ENCODE results near the gene ERBB2. TPM values are rescaled to one million over a fixed set of nuclear protein-coding genes. Genes with fewer than 3 reads are reported as not detected.
A peak's percentile ranks its signal among the peaks of the same experiment; 100 is the strongest.

Gene ERBB2
- total and polyA plus RNA-seq, 2 experiments from 2014 or later = 46.2 to 196 TPM

GRCh38 chr17:39769974-39770587 is 70.2 kb downstream of the ERBB2 start:
- Mint-ChIP-seq H3K27me3 (ENCODE audit: insufficient read depth, low read depth, poor library complexity) (peaks cover 8% of the 10 kb centered on the region), H3K4me1 (peaks cover 8% of the 10 kb centered on the region), H3K9me3 (no peaks in the 10 kb centered on the region), H3K4me3 (no peak overlapping the region), H3K36me3 (ENCODE audit: low read depth) (no peaks in the 10 kb centered on the region), H3K27ac (no peak overlapping the region)
- no peak for DNase-seq (ENCODE audit: low spot score)
- no peak overlapping the region for H3K4me3 ChIP-seq
- no peaks in the 10 kb centered on the region for H3K27me3 ChIP-seq (ENCODE audit: insufficient read depth)
- no peak overlapping the region for H3K4me2 ChIP-seq
- no peak for ATAC-seq
- 0 out of 2 replicates have a peak overlapping the region, but pooled peaks have one; percentile 43 for H2AFZ ChIP-seq
- no peak overlapping the region for H3K27ac ChIP-seq (ENCODE audit: low read depth)
- H3K4me1 ChIP-seq (ENCODE audit: insufficient read depth) = no peaks in the 10 kb centered on the region
- H3K9me2 ChIP-seq (ENCODE audit: insufficient read depth) = no peaks in the 10 kb centered on the region
- H3K36me3 ChIP-seq (ENCODE audit: insufficient read depth) = no peaks in the 10 kb centered on the region
- no peaks in the 10 kb centered on the region for H3K79me2 ChIP-seq (replicated peaks; ENCODE audit: insufficient read depth)
- no peaks in the 10 kb centered on the region for H3F3A ChIP-seq (replicated peaks; ENCODE audit: low read depth)
- no peaks in the 10 kb centered on the region for H4K20me1 ChIP-seq (replicated peaks; ENCODE audit: insufficient read depth)
- TF ChIP-seq CREB1 (CRISPR knock-in tag; IDR thresholded peaks at IDR 0.05; ENCODE audit: low read depth) (no peak), ZNF114 (CRISPR knock-in tag; IDR thresholded peaks at IDR 0.05) (no peak), EZH2 (IDR thresholded peaks at IDR 0.05; ENCODE audit: low read depth, unreplicated experiment) (no peak)
- TF ChIP-seq, protein P1, sequence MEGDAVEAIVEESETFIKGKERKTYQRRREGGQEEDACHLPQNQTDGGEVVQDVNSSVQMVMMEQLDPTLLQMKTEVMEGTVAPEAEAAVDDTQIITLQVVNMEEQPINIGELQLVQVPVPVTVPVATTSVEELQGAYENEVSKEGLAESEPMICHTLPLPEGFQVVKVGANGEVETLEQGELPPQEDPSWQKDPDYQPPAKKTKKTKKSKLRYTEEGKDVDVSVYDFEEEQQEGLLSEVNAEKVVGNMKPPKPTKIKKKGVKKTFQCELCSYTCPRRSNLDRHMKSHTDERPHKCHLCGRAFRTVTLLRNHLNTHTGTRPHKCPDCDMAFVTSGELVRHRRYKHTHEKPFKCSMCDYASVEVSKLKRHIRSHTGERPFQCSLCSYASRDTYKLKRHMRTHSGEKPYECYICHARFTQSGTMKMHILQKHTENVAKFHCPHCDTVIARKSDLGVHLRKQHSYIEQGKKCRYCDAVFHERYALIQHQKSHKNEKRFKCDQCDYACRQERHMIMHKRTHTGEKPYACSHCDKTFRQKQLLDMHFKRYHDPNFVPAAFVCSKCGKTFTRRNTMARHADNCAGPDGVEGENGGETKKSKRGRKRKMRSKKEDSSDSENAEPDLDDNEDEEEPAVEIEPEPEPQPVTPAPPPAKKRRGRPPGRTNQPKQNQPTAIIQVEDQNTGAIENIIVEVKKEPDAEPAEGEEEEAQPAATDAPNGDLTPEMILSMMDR (conservative IDR thresholded peaks at IDR 0.05; ENCODE audit: low read depth in 2 of 2) = no peak

GRCh38 chr17:39772415-39772814 is 72.6 kb downstream of the ERBB2 start:
- no peaks in the 10 kb centered on the region for H3K9me3 Mint-ChIP-seq
- H3K4me2 ChIP-seq = no peak overlapping the region
- no peaks in the 10 kb centered on the region for H3K4me1 ChIP-seq (ENCODE audit: insufficient read depth)
- no peak overlapping the region for H3K27ac Mint-ChIP-seq
- H3F3A ChIP-seq (replicated peaks; ENCODE audit: low read depth) = no peaks in the 10 kb centered on the region
- no peaks in the 10 kb centered on the region for H4K20me1 ChIP-seq (replicated peaks; ENCODE audit: insufficient read depth)
- no peaks in the 10 kb centered on the region for H3K9me2 ChIP-seq (ENCODE audit: insufficient read depth)
- H3K4me1 Mint-ChIP-seq = peaks cover 8% of the 10 kb centered on the region
- peak overlapping the region; percentile 72 for H2AFZ ChIP-seq
- no peak overlapping the region for H3K27ac ChIP-seq (ENCODE audit: low read depth)
- peaks cover 8% of the 10 kb centered on the region for H3K27me3 Mint-ChIP-seq (ENCODE audit: insufficient read depth, low read depth, poor library complexity)
- H3K4me3 Mint-ChIP-seq = no peak overlapping the region
- no peaks in the 10 kb centered on the region for H3K79me2 ChIP-seq (replicated peaks; ENCODE audit: insufficient read depth)
- DNase-seq (ENCODE audit: low spot score) (no peak), ATAC-seq (no peak; the same call in 2 of the 3 replicates)
- no peaks in the 10 kb centered on the region for H3K36me3 Mint-ChIP-seq (ENCODE audit: low read depth)
- no peaks in the 10 kb centered on the region for H3K36me3 ChIP-seq (ENCODE audit: insufficient read depth)
- H3K27me3 ChIP-seq (ENCODE audit: insufficient read depth) = no peaks in the 10 kb centered on the region
- no peak overlapping the region for H3K4me3 ChIP-seq
- TF ChIP-seq REST (IDR thresholded peaks at IDR 0.05; ENCODE audit: unreplicated experiment) (no peak), ZNF331 (CRISPR knock-in tag; IDR thresholded peaks at IDR 0.05; ENCODE audit: low read depth) (no peak), JUNB (IDR thresholded peaks at IDR 0.05; ENCODE audit: unreplicated experiment) (no peak), ZNF114 (CRISPR knock-in tag; IDR thresholded peaks at IDR 0.05) (no peak), NANOG (IDR thresholded peaks at IDR 0.05; ENCODE audit: borderline replicate concordance) (no peak), CREB1 (CRISPR knock-in tag; IDR thresholded peaks at IDR 0.05; ENCODE audit: low read depth) (no peak), POLR2AphosphoS5 (IDR thresholded peaks at IDR 0.05; ENCODE audit: low read depth) (no peak), EZH2 (IDR thresholded peaks at IDR 0.05; ENCODE audit: low read depth, unreplicated experiment) (no peak), EZH2phosphoT487 (IDR thresholded peaks at IDR 0.05; ENCODE audit: unreplicated experiment) (no peak)
- TF ChIP-seq, protein P1 (conservative IDR thresholded peaks at IDR 0.05; ENCODE audit: low read depth in 2 of 2) = no peak
- TF ChIP-seq, protein P2, sequence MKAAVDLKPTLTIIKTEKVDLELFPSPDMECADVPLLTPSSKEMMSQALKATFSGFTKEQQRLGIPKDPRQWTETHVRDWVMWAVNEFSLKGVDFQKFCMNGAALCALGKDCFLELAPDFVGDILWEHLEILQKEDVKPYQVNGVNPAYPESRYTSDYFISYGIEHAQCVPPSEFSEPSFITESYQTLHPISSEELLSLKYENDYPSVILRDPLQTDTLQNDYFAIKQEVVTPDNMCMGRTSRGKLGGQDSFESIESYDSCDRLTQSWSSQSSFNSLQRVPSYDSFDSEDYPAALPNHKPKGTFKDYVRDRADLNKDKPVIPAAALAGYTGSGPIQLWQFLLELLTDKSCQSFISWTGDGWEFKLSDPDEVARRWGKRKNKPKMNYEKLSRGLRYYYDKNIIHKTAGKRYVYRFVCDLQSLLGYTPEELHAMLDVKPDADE (IDR thresholded peaks at IDR 0.05) = no peak

Data from GM23338 (cell line).